Transverse colon (tissue), 4 donors: Measurements from ENCODE around the gene C10orf90. TPM values are rescaled to one million over a fixed set of nuclear protein-coding genes. Genes with fewer than 3 reads are reported as not detected.

Experiments used
- DNase-seq: peaks from one replicate; pipeline ENCODE4 v3.0.0-alpha.2; 2019
- H3K27ac ChIP-seq, 4 donors: fragments of 200-600 bp; sonication (generic); 2 replicates each; pipeline ENCODE4 v1.5.1; 2016 to 2018; ENCODE audit warnings: inconsistent platforms in 4 of 4
- H3K27me3 ChIP-seq: fragments of 200-600 bp; sonication (generic); 2 replicates; pipeline ENCODE4 v1.5.1; 2017; ENCODE audit warnings: inconsistent platforms
- H3K36me3 ChIP-seq, 4 donors: fragments of 200-600 bp; sonication (generic); 2 replicates each; pipeline ENCODE4 v1.5.1; 2017 to 2019; ENCODE audit warnings: inconsistent platforms in 4 of 4
- H3K4me1 ChIP-seq, 4 donors: fragments of 200-600 bp; sonication (generic); 2 replicates each; pipeline ENCODE4 v1.5.1; 2017 to 2020; ENCODE audit warnings: inconsistent platforms in 4 of 4
- H3K4me3 ChIP-seq, 4 donors: fragments of 200-600 bp; sonication (generic); 1 replicate in 1 of 4; 2 replicates in 3 of 4; pipeline versions ENCODE4 v1.5.1 to v1.6.1; 2017 to 2019; ENCODE audit warnings: inconsistent platforms in 4 of 4
- H3K9me3 ChIP-seq, 2 donors: fragments of 200-600 bp; sonication (generic); 2 replicates each; pipeline ENCODE4 v1.5.1; 2017 to 2019; ENCODE audit warnings: inconsistent platforms in 2 of 2
- CTCF ChIP-seq, 5 experiments: fragments of 200-600 bp in 3 of 5; fragments of 450-650 bp in 2 of 5; sonication (generic) in 3 of 5; IDR thresholded peaks; 1 replicate in 2 of 5; 2 replicates in 3 of 5; pipeline ENCODE4 v1.5.1; 2016 to 2017; ENCODE audit warnings: antibody characterized with exemption in 5 of 5, inconsistent platforms in 3 of 5, mild to moderate bottlenecking in 2 of 5, moderate library complexity in 1 of 5
- EP300 ChIP-seq: sonication (generic); formaldehyde crosslinking; IDR thresholded peaks from one replicate; pipeline ENCODE4 v1.6.1; 2017; ENCODE audit warnings: antibody characterized with exemption, low read depth
- POLR2A ChIP-seq: fragments of 450-650 bp; IDR thresholded peaks from one replicate; pipeline ENCODE4 v1.6.1; 2016; ENCODE audit warnings: antibody characterized with exemption, mild to moderate bottlenecking, moderate library complexity
- POLR2AphosphoS5 ChIP-seq, 3 donors: sonication (generic); formaldehyde crosslinking; IDR thresholded peaks; one replicate each; pipeline ENCODE4 v1.6.1; 2016; ENCODE audit warnings: antibody characterized with exemption in 3 of 3
- WGBS, 2 donors: methylation state at CpG; one replicate each; pipeline ENCODE4 v1.1.5; 2018; ENCODE audit warnings: low coverage in 1 of 2; 5-methylcytosine and 5-hydroxymethylcytosine counted together
- in situ Hi-C, 4 donors: fragments of 200-750 bp; cut with MboI; loops; one replicate each; pipeline versions ENCODE4 v1.15.0 to v1.15.1; 2017; ENCODE audit warnings: low sequenced_read_pairs in 3 of 4, low pct_ligation_motif_present in 1 of 4, low pct_unique_long_range_greater_than_20kb in 1 of 4
- intact Hi-C: fragments of 100-400 bp; cut with DNase I; formaldehyde crosslinking; loops from one replicate; pipeline ENCODE4 v1.15.1; 2023; ENCODE audit warnings: low total_unique reads
- total RNA-seq, 4 donors: library from RNA; depleted of rRNA; stranded (reverse); fragments of >200 nt; gene quantifications; one replicate each; pipeline ENCODE4 v1.1.0, GENCODE V29; 2016

Gene C10orf90
- total RNA-seq, 4 donors from 2014 or later, result not detected

DNA sequence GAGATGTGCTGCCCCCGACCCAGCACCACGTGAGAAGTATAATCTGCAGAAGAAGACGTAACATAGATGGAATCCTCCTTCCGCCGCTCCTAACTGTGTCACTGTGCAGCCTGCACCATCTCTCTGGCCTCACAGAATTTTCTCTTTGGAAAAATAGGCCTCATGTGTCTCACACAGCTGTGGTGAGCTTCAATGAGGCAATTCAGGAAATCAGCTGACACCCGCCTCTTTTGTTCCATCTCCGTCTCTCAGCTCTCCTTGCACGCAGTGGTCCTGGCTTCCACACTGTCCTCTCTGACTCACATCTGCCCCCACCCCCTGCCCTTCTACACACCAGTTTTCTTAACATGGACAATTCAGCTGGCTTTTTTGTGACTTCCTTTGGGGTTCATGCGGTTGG, 7.2 kb downstream of the C10orf90 start:
- no peaks in the 10 kb centered on the region for H3K9me3 ChIP-seq
- peak overlapping the region in 2 of 4 donors; percentile 40 to 41 for H3K27ac ChIP-seq
- H3K27me3 ChIP-seq, result no peaks in the 10 kb centered on the region
- no peak overlapping the region for H3K4me3 ChIP-seq
- H3K36me3 ChIP-seq, result no peaks in the 10 kb centered on the region
- peaks cover 0 to 7% (median 0%) of the 10 kb centered on the region in 4 donors for H3K4me1 ChIP-seq
- TF ChIP-seq EP300 (no peak), POLR2AphosphoS5 (IDR thresholded peaks at IDR 0.05) (no peak), CTCF (IDR thresholded peaks at IDR 0.05) (no peak), POLR2A (no peak)
- DNase-seq, result no peak
- intact Hi-C loops, result no loop called here
- WGBS, 2 donors, result 60 to 73% methylated on average over 1 to 9 of the region's 9 CpGs
- in situ Hi-C loops, result no loop called here

DNA sequence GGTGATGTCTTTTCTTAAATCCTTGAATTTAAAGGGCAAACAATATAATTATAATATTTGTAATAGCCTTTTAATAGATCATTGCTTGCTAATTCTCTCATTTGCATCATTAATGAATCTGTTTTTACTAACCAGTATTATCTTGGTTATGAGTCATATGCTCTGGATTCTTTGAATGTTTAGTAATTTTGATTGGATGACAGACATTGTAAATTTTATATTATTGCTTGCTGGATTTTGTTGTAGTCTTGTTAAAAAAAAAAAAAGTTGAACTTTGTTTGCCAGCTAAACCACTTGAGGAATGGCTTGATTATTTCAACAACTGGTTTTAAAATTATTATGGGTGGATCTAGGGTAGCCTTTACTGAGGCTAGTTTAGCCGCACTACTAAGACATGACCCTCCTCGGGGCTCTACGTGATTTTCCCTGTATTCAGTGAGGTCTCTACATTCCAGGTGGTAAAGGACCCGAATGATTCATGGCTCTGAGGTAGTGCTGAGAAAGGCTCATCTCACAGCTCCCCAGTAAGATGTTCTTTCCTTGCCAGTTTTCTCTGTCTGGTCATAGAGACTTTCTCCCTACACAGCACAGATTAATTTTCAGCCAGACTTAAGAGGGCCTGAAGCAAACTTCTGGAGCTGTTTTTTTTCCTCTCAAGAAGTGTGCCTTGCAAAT, 8.5 kb downstream of the C10orf90 start:
- TF ChIP-seq POLR2A (no peak), EP300 (no peak), CTCF (IDR thresholded peaks at IDR 0.05) (no peak), POLR2AphosphoS5 (IDR thresholded peaks at IDR 0.05) (no peak)
- no peaks in the 10 kb centered on the region for H3K27me3 ChIP-seq
- no peak overlapping the region for H3K4me3 ChIP-seq
- intact Hi-C loops, result no loop called here
- peaks cover 0 to 7% (median 0%) of the 10 kb centered on the region in 4 donors for H3K4me1 ChIP-seq
- WGBS, 2 donors, result 72 to 80% methylated on average over 1 to 4 of the region's 4 CpGs
- in situ Hi-C loops, result no loop called here
- no peak overlapping the region for H3K27ac ChIP-seq
- no peak for DNase-seq
- no peaks in the 10 kb centered on the region for H3K9me3 ChIP-seq
- no peaks in the 10 kb centered on the region for H3K36me3 ChIP-seq

GRCh38 chr10:126661356-126661755, 9.1 kb downstream of the C10orf90 start:
- H3K27ac ChIP-seq, result no peak overlapping the region
- 48 to 67% methylated on average over 1 of the region's 1 CpG for WGBS, 2 donors
- no peaks in the 10 kb centered on the region for H3K27me3 ChIP-seq
- intact Hi-C loops (no loop called here), in situ Hi-C loops (no loop called here)
- no peak for DNase-seq
- TF ChIP-seq POLR2AphosphoS5 (IDR thresholded peaks at IDR 0.05) (no peak), POLR2A (no peak), EP300 (no peak), CTCF (IDR thresholded peaks at IDR 0.05) (no peak)
- H3K4me3 ChIP-seq, result no peak overlapping the region
- no peaks in the 10 kb centered on the region for H3K9me3 ChIP-seq
- H3K36me3 ChIP-seq, result no peaks in the 10 kb centered on the region
- peaks cover 0 to 7% (median 0%) of the 10 kb centered on the region in 4 donors for H3K4me1 ChIP-seq

DNA sequence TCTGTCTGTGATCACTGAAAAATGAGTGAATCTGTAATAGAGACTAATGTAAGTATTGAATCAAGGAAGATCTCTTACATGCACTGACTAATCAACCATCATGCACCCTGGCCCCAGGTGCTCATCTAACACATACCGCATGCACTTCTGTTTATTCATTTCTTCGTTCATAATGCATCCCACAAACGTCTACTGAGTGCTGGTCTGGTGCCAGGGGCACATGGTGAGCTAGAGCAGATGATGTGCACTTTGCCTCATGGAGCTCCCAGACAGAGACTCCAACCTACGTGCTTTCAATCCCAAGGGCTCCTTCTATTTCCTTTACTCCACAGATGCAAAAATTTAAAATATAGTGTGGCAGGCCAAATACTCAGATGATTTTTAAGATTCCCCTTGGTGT, 10.7 kb downstream of the C10orf90 start:
- in situ Hi-C loops (no loop called here), intact Hi-C loops (no loop called here)
- no peaks in the 10 kb centered on the region for H3K9me3 ChIP-seq
- no peaks in the 10 kb centered on the region for H3K27me3 ChIP-seq
- peaks cover 0 to 7% (median 0%) of the 10 kb centered on the region in 4 donors for H3K4me1 ChIP-seq
- DNase-seq, result no peak
- 50 to 61% methylated on average over 3 to 4 of the region's 4 CpGs for WGBS, 2 donors
- H3K27ac ChIP-seq, result no peak overlapping the region
- TF ChIP-seq EP300 (no peak), POLR2AphosphoS5 (IDR thresholded peaks at IDR 0.05) (no peak), CTCF (IDR thresholded peaks at IDR 0.05) (no peak), POLR2A (no peak)
- H3K36me3 ChIP-seq, result no peaks in the 10 kb centered on the region
- no peak overlapping the region for H3K4me3 ChIP-seq
